HCT116 (cell line): ENCODE results near the gene NEK3.
"Not testable (repeated sequence)": the region's sequence is repeated elsewhere in the genome, so short reads cannot be mapped to it uniquely, and the experiment has no call there.

Experiments
- CTCF ChIP-seq, 3 experiments: fragments of 200-600 bp in 1 of 3; sonication (generic) in 1 of 3; IDR thresholded peaks in 2 of 3; conservative IDR thresholded peaks in 1 of 3; 2 replicates each; pipeline ENCODE4 v1.5.1; 2012 to 2017; ENCODE audit warnings: low read depth in 2 of 3, low read length in 2 of 3, antibody characterized with exemption in 1 of 3, borderline replicate concordance in 1 of 3, control low read depth in 1 of 3, mild to moderate bottlenecking in 1 of 3, mixed read lengths in 1 of 3, mixed run types in 1 of 3, moderate library complexity in 1 of 3; ENCODE audit not compliant: insufficient read depth in 1 of 3
- ELF1 ChIP-seq: IDR thresholded peaks from 2 replicates; pipeline ENCODE4 v1.6.1; 2012; ENCODE audit warnings: low read depth, borderline replicate concordance
- EZH2 ChIP-seq: fragments of 200-600 bp; sonication (generic); IDR thresholded peaks from 2 replicates; pipeline ENCODE4 v1.6.1; 2017; ENCODE audit warnings: antibody characterized with exemption, mixed run types
- EZH2phosphoT487 ChIP-seq: fragments of 200-600 bp; IDR thresholded peaks from 2 replicates; pipeline ENCODE4 v1.6.1; 2018; ENCODE audit warnings: antibody characterized with exemption, borderline replicate concordance
- JUND ChIP-seq: IDR thresholded peaks from 2 replicates; pipeline ENCODE4 v1.6.1; 2012
- POLR2A ChIP-seq: IDR thresholded peaks from 2 replicates; pipeline ENCODE4 v1.7.0; 2011; ENCODE audit warnings: borderline replicate concordance; ENCODE audit not compliant: insufficient read depth, insufficient read length; ENCODE audit errors: extremely low read depth
- POLR2AphosphoS5 ChIP-seq: IDR thresholded peaks from 2 replicates; pipeline ENCODE4 v1.6.1; 2011; ENCODE audit warnings: mild to moderate bottlenecking, low read depth, low read length, moderate library complexity
- RAD21 ChIP-seq: IDR thresholded peaks from 2 replicates; pipeline ENCODE4 v1.6.1; 2012; ENCODE audit warnings: low read depth, mild to moderate bottlenecking
- SIN3A ChIP-seq: IDR thresholded peaks from 2 replicates; pipeline ENCODE4 v1.6.1; 2012; ENCODE audit warnings: low read depth
- SRF ChIP-seq: IDR thresholded peaks from 2 replicates; pipeline ENCODE4 v1.6.1; 2012; ENCODE audit warnings: low read depth
- ZBTB33 ChIP-seq: IDR thresholded peaks from 2 replicates; pipeline ENCODE4 v1.6.1; 2011; ENCODE audit warnings: mild to moderate bottlenecking, low read length, moderate library complexity; ENCODE audit not compliant: insufficient replicate concordance; ENCODE audit errors: extremely low read depth
- ZFX ChIP-seq: fragments of 450-650 bp; IDR thresholded peaks from 2 replicates; pipeline ENCODE4 v1.6.1; 2017
- ZNF274 ChIP-seq: fragments of 200-500 bp; sonication (Bioruptor generic); IDR thresholded peaks from 2 replicates; pipeline ENCODE4 v1.6.1; 2014; ENCODE audit warnings: mild to moderate bottlenecking, low read depth, low read length, inconsistent platforms

GRCh38 chr13:52187424-52188187 is 28.2 kb upstream of the NEK3 start:
- not testable (repeated sequence) for TF ChIP-seq EZH2; SRF; CTCF (IDR thresholded peaks at IDR 0.05 in 2 of 3, conservative IDR thresholded peaks at IDR 0.05 in 1 of 3; ENCODE audit: borderline replicate concordance in 1 of 3, insufficient read depth in 1 of 3, low read depth in 2 of 3, low read length in 2 of 3); POLR2AphosphoS5; POLR2A; RAD21; EZH2phosphoT487; JUND; ZFX; ZBTB33; ELF1; SIN3A; ZNF274
